GM19455 (cell line): ENCODE results near the gene INO80C.
"Not testable (repeated sequence)": the region's sequence is repeated elsewhere in the genome, so short reads cannot be mapped to it uniquely, and the experiment has no call there.

ENCODE experiments used
- ATAC-seq: cut with Tn5 transposase; IDR thresholded peaks from one replicate; pipeline ENCODE4 v1.9.1; 2021; ENCODE audit not compliant: unreplicated experiment

INO80C gene

DNA sequence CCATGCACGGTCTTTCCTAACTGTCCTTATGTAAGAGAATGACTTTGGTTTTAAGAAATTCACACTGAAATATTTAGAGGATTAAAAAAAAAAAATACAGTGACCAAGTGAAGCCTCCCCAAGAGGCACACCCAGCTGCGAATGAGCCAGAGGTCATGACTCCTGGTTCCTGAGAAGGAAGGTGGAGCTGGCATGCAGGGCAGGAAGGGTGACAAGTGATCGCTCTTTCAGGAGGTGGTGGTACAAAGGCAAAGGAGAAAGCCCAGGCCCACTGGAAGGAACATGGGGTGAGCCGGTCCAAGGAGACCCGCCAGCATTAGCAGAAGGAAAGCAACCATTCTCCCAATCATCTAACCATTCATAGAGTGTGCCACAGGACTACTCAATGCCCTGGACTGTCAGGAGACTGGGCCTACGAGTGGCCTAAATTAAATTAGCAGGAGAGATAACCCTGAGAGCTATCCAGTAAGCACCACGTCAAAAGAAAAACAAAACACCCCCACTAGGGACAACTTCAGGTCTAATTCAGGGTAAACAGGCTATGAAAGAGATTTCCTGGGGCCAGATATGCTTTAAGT, 7.8 kb downstream of the INO80C start:
- no peak for ATAC-seq

DNA sequence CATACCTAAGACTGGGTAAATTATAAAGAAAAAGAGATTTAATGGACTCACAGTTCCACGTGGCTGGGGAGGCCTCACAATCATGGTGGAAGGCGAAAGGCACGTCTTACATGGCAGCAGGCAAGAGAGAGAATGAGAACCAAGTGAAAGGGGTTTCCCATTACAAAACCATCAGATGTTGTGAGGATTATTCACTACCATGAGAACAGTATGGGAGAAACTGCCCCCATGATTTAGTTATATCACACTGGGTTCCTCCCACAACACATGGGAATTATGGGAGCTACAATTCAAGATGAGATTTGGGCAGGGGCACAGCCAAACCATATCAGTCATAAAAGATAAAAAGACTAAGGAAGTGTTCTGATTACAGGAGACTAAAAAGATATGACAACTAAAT, 8.5 kb downstream of the INO80C start:
- not testable (repeated sequence) for ATAC-seq

DNA sequence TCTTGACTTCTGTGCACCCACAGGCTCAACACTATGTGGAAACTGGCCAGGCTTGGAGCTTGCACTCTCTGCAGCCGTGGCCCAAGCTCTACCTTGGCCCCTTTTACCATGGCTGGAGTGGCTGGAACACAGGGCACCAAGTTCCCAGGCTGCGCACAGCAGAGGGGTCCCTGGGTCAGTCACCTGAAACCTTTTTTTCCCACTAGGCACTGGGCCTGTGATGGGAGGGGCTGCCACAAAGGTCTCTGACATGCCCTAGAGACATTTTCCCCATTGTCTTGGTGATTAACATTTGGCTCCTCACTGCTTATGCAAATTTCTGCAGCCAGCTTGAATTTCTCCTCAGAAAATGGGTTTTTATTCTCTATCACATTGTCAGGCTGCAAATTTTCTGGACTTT, 9.4 kb downstream of the INO80C start:
- ATAC-seq: not testable (repeated sequence)

DNA sequence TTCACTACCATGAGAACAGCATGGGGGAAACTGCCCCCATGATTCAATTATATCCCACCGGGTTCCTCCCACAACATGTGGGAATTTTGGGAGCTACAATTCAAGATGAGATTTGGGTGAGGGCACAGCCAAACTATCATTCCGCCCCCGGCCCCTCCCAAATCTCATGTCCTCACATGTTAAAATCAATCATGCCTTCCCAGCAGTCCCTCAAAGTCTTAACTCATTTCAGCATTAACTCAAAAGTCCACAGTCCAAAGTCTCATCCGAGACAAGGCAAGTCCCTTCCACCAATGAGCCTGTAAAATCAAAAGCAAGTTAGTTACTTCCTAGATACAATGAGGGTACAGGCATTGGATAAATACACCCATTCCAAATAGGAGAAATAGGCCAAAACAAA, 10.2 kb downstream of the INO80C start:
- not testable (repeated sequence) for ATAC-seq

DNA sequence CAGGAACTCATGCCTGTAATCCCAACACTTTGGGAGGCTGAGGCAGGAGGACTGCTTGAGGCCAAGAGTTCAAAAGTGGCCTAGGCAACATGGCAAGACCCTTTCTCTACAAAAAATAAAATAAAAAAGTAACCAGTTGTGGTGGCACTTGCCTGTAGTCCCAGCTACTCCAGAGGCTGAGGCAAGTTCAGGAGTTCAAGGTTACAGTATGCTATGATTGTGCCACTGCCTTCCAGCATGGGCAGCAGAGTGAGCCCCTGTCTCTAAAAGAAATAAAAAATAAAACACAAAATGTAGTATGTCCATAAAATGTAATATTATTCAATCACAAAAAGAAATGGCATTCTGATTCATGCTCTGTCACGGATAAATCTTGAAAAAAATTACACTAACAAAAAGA, 11.9 kb downstream of the INO80C start:
- no peak for ATAC-seq

DNA sequence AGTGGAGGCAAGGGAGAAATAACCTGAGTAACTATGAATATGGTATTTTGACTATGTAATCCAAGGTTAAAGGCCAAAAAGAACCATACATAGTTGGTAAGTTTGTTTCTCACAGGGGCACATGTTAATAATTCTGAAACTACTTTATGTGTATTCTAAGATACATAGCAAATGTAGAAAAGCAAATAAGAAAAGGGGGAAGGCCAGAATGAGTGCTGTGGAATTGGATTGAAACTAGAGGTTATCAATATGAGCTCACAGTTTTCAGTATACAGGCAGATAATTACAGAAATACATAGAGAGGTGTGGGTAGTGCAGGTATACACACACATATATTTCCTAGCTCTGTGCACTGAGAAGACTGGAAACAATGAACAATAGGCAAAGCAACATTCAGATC, 13.7 kb downstream of the INO80C start:
- no peak for ATAC-seq

DNA sequence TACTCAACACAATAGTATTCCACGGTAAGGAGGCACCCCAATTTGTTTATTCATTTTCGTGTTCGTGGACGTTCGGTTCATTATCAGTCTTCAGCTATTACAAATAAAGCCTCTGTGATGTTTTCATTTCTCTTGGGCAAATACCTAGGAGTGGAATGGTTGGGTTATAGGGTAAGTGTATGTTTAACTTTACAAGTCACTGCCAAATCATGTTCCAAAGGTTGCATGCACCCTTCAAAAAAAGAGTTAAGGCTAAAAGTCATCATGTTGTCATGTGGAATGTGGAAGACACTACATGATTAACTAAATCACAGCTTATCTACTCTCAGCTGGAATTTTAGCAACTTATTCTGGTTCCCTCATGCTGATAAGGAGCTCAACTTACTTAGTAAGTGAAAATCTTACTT, 15.8 kb downstream of the INO80C start:
- no peak for ATAC-seq

DNA sequence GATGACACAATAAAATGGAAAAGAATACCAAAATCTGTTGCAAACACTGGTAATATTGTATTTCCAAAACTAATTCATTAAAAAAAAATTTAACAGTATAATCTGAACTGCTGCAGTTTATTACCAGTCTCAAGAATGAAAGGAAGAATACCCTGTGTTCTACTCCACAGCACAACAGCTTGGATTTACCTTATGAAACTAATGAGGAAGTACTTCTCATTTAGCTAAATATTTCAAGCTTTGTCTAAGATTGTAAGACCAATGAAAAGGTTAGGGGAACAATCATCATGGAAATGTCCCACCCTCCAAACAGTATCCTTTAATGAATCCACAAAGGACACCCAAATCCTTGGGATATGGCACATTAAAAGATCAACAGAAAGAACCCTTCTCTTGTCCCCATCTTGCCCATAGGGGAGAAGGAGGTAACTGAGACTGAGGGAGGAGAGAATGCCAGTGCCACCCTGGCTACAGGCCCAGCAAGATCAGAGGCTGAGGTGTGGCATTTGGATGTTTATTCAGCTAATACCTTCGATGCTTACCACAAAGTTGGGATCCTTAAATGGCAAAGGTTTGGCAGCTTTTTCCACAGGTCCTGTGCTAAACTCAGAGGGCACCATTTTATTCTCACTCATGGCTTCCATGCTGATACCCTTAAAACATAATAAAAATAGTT, 17.7 kb downstream of the INO80C start:
- no peak for ATAC-seq

DNA sequence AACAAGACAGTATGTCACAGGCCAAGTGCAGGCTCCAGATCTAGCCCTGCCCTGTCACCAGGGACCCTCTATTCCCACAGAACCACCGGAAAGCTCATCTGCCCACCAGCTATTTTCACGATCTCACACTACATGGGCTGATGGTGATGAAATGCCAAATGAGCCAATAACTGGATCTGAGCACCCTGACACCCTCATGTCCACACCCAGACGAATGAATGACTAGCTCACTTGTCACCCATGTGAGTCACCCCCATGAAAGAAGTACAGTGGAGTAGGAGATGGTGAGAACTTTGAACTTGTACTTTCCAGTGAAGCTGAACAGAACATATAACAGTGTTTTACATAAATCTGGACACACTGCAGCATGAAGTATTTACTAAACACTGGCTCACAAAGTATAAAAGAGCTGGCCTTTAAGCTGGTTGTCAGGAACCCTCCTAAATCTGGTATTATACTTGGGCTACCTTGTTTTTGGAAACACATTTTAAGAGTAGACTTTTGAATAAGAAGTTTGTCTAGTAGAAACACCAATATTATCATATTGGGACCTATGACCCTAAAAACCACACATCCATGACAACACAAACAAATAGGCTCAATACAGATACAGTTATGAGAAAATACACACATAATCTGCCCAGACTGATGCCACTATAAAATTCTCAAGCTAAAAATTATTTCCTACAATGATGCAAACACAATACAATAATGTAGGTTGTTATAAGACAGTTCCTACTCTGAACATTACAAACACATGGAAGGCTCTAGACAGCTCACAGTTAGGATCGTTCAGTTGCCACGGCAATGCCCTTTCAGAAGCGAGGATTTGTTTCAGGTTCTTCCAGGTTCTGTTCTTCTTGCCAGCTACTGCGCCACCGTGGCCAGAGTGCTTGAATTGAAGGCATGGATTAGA, 19.0 kb downstream of the INO80C start:
- ATAC-seq: no peak

DNA sequence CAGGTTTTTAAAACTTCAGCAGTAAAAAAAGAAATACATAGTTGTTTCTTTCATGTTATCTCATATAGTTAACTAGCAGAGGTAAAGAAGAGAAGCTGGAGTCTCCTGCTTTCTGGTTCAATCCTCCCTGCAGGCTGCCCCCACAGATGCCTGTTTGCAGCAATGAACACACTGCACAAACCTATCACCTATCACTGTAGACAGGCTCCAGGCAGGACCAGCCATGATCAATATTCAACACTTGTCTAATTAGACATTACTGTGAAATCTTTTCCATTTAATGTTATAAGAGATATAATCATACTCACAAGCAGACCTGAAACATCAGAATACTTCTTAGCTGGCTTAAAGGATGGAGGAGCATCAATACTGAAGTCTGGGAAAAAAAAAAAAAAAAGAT, 19.8 kb downstream of the INO80C start:
- no peak for ATAC-seq

DNA sequence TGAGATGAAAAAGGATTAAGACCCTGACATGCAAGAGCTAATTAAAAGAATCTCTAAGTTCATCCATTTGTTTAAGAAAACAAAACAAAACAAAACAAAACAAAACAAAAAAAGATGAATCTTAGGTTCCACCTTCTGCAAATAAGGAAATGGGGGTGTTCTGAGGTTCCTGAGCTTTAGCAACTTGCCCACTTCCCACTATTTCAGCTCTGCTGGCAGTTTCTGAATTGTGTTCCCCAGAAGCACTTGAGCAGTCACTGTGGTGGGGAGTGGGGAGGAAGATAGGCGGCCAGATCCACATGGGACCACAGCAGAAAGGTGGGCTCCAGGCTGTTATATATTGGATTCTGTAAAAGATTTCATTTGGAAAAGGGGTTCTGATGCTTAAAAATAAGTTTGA, 20.3 kb downstream of the INO80C start:
- ATAC-seq: no peak

DNA sequence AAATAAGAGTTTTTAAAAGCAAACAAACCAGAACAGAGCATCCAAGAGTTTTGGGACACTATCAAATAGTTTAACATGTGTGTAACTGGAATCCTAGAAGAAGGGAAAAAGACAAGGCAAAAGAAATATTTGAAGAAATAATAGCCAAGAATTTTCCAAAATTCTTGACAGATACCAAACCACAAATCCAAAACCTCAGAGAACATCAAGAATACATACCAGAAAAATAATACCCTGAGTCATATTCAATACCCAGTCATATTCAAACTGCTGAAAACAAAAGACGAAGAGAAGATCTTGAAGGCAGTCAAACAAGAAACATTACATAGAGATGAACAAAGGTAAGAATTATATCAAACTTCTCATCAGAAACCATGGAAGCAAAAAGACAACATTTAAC, 22.9 kb downstream of the INO80C start:
- no peak for ATAC-seq

DNA sequence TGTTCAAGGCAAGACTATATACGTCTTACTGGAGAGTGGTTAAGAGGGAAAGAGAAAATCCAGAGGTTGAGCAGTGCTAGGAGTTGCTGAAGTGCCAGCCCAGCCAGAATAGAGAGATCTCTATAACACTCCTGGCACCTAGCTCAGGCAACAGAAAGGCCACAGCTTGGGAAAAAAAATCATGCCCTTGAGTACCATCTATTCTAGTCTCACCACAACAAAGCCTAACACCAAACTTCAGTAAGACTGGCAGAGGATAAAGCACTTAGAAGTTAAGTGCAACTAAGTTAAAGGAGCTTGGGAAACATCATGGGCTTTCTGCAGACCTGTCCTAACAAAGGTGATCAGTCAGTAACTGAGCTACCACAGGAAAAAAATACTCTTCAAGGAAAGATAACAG, 24.2 kb downstream of the INO80C start:
- no peak for ATAC-seq

DNA sequence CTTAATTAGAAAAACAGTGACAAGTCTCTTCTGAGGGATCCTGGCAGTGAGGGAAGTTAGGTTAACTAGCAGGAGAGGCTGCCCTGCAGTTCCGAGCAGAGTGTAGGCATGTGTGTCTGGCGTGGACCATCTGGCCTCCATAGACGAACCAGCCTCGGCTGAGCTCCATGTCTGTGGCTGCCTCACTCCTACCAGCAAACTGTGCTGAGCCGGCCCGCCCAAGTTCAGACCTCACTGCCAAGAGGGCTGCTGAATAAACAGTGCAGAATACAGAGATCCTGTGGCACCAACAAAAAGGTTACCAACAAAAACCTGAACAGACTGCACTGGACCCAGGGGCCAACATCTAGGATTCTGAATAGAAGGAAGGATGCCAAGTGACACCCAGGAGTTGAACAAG, 27.3 kb downstream of the INO80C start:
- ATAC-seq: no peak

DNA sequence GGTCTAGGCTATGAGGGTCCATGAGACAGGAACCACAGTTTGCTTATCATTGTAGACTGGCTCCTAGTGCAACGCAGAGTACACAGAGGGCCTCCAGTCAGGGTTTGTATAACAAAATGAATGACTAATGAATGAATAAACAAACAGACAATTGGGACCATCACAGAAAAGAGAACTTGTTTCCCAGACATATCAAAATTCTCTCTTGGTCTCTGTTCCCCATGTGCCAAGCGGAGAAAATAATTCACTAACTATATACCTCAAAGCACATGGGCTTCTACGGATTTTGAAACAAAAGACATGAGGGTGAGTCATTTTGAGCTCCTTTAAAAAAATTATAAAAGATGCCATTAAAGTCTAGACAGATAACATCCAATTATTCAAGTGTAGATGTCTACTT, 28.0 kb downstream of the INO80C start:
- ATAC-seq: no peak

DNA sequence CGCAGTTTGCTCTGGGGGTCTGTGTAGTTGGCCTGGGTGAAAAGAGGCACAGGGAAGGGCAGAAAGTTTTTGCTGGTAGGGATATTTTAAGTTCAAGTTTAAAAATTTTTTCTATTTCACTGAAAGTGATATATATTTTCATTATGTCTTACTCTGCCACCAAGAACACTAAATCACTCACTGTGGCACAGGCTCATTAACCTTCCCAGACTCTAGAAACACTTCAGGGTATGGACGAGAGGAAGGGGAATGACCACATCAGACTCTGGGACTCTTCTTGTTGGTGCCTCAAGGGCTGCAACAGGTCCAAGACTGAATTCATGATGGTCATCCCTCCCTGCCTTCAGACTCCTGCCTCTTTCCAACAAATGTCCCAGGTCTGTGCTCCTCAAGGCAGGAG, 29.0 kb downstream of the INO80C start:
- ATAC-seq: no peak

DNA sequence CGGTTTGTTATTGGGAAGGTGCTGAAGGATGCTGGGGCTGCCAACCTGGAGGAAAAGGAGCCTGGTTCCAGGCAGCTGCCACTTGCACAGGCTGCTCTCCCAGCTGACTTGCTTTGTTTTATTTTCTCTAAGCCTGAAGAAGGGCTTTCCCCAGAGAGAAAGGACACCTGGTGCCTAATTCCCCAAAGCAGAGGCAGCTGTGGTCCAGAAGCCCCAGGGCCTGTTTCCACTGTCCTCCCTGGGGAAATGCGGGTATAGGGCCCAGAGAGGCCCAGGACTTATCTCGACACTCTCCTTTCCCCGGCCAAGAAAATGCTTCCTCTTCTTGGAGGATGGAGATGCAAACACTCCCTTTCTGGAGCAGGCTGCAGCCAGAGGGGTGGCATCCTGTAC, 30.1 kb downstream of the INO80C start:
- ATAC-seq: no peak

DNA sequence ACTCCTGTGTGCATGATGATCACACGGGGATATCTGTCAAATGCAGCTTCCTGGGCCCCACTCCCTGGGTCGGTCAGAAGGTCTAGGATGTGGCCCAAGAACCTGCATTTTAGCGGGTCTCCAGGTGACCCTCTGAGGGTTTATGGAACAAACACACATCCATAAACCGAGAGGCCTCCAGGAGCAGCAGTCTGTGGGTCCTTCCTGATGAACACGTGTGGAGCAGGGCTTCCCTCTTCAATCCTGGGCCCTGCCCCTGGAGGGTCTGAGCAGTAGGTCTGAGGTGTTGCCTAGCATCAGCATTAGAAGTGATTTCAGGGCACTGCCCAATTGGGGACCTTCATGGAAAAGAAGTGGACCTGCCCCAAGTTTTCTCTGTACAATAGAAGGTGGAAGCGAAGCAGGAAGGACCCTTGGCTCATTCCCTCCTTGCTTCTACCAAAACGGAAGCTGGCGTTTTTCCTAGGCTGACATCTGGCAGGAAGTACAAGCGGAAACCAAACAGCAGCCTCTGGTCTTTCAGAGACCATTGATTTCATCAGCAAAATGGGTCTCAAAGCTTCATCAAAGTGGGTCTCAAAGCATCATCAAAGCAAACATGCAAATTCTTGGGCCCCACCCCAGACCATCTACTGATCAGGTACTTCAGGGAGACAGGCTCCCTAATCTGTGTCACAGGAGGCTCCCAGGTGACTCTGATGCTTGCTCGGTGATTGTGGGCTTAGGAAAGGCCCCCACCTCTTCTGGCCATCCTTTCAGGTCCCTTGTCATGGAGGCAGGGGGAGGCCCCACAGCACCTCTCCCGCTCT, 30.7 kb downstream of the INO80C start:
- no peak for ATAC-seq

DNA sequence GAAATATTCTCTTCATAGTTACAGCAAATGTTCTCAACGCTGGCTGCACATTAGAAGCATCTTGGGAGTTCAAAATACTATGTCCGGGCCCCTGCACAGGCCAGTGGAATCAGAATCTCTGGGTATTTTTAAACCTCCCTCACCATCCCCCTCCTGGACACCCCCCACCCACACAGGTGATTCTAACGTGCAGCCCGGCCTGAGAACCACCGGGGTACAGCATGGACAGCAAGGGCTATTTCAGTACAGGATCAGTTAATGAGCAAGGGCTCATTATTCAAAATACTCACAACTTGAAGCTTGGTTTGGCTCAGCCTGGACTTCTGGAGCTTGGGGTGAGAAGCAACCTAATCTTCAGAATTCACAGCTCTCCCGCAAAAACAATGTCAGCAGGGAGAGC, 31.4 kb downstream of the INO80C start:
- no peak for ATAC-seq

DNA sequence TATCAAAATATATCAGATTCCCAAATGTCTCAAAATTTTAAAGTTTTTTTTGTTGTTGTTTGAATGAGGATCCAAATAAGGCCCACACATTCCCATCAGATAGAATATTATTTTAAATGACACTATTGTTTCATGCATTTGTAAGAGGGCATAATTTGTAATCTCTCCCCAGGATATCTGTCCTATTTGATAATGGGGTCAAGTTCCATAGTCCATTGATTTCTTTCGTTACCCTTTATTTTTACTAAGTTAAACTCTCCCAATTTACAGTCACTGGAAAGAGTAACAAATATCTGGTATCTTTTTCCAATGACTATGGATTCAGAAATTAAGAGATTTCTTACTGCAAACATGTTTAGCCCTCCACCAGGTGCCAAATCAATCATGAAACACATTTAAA, 32.4 kb downstream of the INO80C start:
- ATAC-seq: no peak

DNA sequence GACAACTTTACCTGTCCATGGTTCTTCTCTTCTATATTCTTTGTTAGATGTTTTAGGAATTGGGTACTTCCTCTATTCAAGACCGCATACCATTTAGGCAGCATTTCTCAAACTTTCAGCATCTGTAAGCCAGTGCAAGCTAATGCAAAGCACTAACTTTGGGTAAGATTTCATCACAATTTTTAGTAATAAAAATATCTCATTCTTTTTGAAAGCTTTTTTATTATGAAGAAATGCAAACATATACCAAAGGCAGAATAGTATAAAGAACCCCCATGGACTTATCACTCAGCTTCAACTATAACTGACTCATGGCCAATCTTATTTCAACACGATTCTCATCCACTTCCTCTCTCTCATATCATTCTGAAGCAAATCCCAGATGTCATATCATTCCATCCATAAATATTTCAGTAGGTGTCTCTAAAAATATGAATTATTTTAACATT, 32.9 kb downstream of the INO80C start:
- no peak for ATAC-seq
